GM12892 (cell line): ENCODE data around the gene TRIM72.
"Not testable (repeated sequence)": the region's sequence is repeated elsewhere in the genome, so short reads cannot be mapped to it uniquely, and the experiment has no call there.

Source experiments
- POLR2A ChIP-seq: IDR thresholded peaks from 2 replicates; pipeline ENCODE4 v1.6.1; 2011; ENCODE audit warnings: low read depth, low read length, control low read depth
- POLR2AphosphoS5 ChIP-seq: IDR thresholded peaks from 2 replicates; pipeline ENCODE4 v1.6.1; 2011; ENCODE audit warnings: low read depth, low read length, control low read depth
- TAF1 ChIP-seq: IDR thresholded peaks from 2 replicates; pipeline ENCODE4 v1.6.1; 2011; ENCODE audit warnings: low read depth, mild to moderate bottlenecking, control low read depth, low read length, borderline replicate concordance

DNA sequence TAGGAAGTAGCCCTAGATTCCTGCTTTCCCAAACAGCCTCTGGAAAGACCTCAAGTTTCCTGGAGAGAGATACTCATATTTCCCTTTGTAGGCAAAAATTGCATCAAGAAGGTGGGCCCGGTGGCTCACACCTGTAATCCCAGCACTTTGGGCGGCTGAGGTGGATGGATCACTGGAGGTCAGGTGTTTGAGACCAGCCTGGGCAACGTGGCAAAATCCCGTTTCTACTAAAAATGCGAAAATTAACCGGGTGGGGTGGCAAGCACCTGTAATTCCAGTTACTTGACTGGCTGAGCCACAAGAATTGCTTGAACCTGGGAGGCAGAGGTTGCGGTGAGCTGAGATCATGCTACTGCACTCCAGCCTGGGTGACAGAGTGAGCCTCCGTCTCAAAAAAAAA is 13.8 kb upstream of the TRIM72 start:
- TF ChIP-seq POLR2A, POLR2AphosphoS5, TAF1: not testable (repeated sequence)
